NCI-H146 treated with DMSO at 0.1 percent for 48 hours (cell line): ENCODE measurements around the gene ZBTB7C.

Experiments used
- DNase-seq: peaks from one replicate; lab custom pipeline; 2025; ENCODE audit not compliant: unreplicated experiment; lab: John Stamatoyannopoulos, UW

ZBTB7C gene

GRCh38 chr18:48007381-48007780 is 401.8 kb downstream of the ZBTB7C start:
- DNase-seq, result no peak

DNA sequence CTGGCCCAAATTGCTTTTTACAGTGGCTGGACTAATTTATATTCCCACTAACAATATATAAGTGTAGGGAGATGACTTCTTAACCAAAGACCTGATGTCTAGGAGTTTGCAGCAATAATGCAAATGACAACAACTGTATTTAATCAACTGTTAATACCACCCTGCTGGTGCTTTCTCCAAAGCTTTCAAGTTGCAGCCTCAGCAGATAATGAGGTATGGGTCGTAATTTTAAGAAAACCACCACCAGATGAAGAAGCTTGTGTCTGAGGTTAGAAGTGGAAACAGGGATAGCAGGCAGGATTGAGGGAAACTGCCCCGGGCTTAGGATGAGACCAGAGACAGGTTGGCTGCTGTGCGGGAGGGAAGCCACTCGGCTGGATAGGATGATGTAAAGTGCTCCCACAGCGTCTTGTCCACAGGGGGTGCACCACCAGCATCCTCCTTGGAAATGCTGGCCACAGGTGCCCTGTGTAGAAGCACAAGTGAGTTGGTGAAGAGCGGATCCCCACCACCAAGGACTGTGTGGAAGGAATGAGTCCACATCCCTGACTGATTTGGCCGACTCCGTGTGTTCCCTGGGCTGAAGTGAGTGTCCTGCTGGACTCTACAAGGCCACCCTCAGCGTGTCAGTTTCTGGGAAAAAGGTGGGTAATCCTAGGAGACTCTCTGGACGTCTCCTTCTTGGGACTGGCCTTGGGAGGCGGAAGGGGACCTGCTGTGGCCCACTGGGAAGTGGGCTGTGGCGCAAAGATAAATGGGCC is 402.6 kb downstream of the ZBTB7C start:
- DNase-seq, result no peak

DNA sequence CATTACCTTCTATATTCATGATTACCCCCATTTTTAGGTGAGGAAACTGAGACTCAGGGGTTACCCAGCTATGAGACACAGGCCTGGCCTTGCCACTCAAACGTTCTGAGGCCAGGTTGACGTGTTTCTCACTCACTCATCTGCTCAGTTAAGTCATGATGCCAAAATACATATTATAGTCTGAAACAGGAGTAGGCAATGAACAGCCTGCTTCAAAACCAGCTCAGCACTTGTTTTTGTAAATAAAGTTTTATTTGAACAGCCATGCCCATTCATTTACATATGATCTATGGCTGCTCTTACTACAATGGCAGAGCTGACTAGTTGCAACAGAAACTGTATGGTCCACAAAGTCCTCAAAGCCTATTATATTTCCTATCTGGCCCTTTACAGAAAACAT is 404.6 kb downstream of the ZBTB7C start:
- DNase-seq, result no peak

DNA sequence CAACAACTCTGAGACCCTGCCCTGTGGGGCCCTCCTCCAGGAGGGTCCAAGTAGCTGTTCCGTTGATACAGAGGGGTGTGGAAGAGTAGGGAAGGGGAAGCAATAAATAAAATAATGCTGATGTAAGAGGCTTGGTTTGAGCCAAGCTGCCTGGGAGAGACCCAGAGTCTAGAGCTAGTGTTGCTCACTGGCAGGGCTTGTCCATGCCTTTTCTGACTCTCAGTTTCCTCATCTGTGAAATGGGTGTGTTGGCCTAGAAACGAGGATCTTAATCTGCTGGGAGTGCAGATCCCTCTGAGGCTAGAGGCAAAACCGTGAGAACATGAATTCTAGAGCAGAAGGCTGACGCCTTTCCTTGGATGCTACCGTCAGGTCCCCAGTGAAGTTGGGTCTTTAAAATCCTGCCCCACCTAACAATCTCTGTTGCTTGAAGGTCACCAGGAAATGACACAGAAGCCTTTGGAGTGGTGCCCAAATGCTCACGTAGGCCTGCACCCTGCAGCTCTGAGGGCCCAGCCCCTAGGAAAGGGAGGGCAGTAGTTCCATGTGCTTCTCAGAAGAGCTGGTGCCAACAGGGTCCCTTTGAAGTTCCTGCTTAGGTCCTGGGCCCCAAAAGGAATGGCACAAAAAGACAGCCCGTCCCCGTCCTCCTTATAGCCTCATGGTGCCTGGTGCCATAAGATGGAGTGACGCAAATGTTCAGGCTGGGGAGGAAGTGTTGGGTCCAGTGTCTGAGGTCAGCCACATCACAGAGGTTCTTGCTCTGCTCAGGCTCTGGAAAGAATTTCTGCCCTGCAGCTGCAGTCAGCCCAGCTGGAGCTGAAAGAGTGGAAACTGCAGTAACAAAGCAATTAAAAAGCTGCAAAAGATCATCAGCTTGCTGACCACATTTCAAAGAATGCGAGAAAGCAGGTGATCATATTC is 405.5 kb downstream of the ZBTB7C start:
- DNase-seq, result no peak

- DNase-seq, result no peak
These were observed 406.2 kb downstream of the ZBTB7C start for GRCh38 chr18:48002933-48003365.

GRCh38 chr18:48000701-48001100 is 408.5 kb downstream of the ZBTB7C start:
- DNase-seq, result no peak

DNA sequence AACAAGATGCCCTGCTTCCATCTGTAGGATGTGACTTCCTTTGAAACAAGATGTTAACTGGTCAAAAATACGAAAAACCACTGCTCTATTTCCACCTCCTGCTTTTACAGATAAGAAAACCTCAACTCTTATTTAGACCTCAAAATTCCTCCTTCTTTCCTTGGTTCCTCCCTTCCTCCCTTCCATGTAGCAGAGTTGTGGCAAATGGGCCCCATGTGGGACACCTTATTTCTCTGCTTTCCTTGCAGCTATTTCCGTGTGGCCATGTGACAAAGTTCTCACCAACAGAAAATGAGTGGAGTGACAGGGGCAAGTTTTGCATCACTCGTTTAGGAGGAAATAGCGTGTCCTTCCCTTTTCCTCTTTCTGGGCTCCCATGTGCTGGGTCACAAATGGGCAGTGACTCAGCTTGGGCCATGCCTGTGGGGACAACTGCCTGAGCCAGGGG is 409.4 kb downstream of the ZBTB7C start:
- no peak for DNase-seq

DNA sequence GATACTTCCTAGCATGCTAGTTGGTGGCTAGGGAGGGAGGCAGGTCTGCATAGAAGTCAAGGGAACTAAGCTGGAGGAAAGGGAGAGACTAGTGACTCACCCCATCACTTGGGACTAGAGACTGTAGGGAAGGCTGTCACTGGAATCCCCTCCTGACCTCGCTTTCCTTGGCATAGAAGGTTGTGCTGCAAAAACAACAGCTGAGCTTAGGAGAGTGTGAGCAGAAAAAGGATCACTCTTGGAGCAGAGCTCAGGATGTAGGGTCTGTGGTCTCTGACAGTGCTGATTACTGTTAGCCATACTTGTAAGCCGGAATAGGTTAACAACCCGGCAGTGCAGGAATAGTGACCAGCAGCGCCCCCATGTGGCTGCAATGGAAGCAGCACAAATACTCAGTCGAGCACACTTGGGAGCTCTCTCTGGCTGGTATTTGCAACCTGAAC is 411.8 kb downstream of the ZBTB7C start:
- no peak for DNase-seq

- DNase-seq, result peak; percentile 93
These were observed 413.1 kb downstream of the ZBTB7C start for GRCh38 chr18:47996091-47996541.

DNA sequence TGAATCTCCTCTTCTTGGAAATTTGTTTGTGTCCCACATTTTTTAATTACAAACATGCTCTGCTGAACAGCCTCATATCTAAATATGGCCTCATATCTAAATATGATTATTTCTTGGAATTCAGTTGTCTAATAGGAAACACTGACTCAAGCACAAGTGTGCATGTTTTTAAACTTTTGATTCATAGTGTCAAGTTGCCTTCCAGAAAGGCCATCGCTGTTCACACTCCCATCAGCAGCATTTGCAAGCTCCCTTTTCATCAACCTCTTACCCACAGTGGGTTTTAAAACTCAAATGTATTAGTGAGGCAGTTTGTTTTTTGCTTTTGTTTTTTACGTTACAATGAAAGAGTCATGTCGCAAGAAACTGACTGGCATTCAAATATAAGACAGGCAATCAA is 413.5 kb downstream of the ZBTB7C start:
- DNase-seq, result no peak

GRCh38 chr18:47993409-47993808 is 415.8 kb downstream of the ZBTB7C start:
- no peak for DNase-seq

- DNase-seq, result no peak
These were observed 416.2 kb downstream of the ZBTB7C start for GRCh38 chr18:47992976-47993375.

GRCh38 chr18:47992266-47992665 is 416.9 kb downstream of the ZBTB7C start:
- DNase-seq, result no peak

- no peak for DNase-seq
These were observed 418.2 kb downstream of the ZBTB7C start for GRCh38 chr18:47990981-47991380.

DNA sequence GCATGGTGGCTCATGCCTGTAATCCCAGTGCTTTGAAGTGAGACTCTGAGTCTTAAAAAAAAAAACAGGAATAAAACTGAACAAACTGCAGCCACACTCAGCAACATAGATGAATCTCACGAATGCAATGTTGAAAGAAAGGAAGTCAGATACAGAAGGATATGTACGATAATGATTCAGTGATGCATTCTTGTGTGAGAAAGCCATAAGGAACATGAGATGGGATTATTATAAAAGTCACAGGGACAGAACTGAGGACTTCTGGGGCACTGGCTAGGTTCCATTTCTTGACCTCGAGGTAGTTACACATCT is 421.8 kb downstream of the ZBTB7C start:
- no peak for DNase-seq

- peak; percentile 58 for DNase-seq
These were observed 422.4 kb downstream of the ZBTB7C start for GRCh38 chr18:47986620-47987387.

DNA sequence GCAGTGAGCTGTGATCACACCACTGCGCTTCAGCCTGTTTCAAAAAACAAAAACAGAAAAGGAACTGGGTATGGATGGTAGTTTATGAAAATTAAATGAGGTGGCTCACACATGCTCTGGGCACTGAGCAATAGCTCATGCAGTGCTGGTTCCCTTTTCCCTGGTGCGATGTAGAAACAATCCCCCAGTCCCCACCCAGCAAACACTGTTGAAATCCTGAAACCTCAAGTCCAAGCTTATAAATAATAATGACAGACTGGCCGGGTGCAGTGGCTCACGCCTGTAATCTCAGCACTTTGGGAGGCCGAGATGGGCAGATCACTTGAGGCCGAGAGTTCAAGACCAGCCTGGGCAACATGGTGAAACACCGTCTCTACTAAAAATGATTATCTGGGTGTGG is 423.3 kb downstream of the ZBTB7C start:
- DNase-seq, result no peak

DNA sequence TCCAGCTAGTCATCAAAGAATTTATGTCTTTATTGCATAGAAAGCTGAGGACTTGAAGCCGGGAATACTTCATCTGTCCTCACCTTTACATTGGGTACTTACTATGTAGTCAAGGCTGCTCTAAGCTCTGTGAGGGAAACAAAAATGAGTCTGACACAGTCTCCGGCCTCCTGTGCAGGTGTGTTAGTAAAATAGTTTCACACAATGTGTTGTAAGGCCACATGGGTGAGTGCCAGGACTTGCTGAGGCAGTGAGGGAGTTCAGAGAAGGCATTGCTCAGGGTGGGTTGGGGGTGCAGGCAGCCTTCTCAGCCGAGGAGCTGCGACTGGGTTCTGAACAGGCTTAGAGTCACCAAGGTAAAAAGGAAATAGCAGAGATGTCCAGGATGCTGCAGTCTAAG is 424.2 kb downstream of the ZBTB7C start:
- DNase-seq, result no peak

DNA sequence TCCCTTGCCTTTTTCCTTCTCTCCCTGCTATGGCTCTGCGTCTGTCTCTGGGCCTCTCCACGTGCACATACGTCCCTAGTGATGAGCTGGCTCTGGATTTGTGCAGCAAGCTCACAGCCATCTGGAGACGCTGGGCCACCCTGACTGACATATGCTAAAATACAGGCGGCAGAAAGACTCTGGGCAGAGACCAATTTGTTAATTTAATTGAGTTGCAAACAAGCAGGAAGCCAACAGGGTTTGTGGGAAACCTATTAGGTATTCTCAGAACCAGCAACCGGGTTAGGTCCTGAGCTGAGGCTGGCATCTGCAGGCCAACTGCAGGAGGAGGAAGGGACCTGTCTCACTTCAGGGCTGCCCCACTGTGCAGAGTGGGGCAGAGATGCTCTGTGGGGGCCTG is 425.2 kb downstream of the ZBTB7C start:
- DNase-seq, result no peak

- no peak for DNase-seq
These were observed 426.1 kb downstream of the ZBTB7C start for GRCh38 chr18:47983055-47983454.

DNA sequence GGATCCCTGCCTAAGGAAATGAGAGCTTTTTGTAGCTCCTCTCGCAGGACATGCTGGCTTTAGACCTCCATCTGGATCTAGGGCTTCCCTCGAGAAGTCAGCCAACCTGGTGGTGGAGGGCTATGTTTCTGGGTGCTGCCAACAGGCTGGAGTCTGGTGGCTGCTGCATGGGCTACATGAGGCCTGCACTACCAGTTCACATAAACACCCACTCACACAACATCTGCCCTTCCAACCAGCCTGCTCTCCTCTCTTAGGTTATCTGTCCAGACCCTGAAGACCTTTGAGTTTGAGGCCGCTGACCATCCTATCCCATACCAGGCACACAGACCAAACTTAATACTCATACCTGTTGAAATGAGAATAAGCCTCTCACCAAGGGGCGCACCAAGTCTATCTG is 427.4 kb downstream of the ZBTB7C start:
- DNase-seq, result no peak
